ENCODE data around the gene TKTL1.
"Not testable (repeated sequence)": the region's sequence is repeated elsewhere in the genome, so short reads cannot be mapped to it uniquely, and the experiment has no call there.

The TKTL1 gene

DNA sequence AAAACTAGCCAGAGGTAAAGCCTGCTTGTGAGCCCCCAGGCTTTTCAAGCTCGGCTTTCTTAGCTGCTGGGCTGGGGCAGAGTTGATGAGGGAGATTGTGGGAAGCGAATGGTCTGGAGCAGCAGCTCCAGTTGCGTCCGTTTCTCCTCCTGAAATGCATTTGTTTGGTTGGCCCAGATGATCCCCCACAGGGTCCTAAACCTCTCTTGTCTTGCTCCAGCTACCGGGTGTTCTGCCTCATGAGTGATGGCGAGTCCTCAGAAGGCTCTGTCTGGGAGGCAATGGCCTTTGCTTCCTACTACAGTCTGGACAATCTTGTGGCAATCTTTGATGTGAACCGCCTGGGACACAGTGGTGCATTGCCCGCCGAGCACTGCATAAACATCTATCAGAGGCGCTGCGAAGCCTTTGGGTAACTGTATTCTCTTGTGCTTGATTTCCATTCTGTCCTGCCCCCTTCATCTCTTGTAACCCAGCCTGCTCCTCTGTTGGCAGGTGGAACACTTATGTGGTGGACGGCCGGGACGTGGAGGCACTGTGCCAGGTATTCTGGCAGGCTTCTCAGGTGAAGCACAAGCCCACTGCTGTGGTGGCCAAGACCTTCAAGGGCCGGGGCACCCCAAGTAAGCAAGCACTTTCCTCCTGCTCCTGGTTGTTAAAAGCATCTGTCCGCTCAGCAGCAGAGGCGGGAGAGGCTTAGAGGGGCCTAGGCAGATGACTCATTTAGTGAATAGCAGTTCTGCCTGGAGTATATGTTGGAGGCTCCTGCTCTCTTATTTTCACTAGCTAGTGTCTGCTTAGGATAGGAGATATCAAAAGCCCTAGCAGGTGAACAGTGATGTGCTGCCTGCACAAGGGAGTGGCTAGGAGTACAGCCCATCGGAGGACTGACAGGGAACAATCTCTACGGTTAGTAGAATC lies 15.3 kb downstream of the TKTL1 start:
- DNase-seq: no peak

DNA sequence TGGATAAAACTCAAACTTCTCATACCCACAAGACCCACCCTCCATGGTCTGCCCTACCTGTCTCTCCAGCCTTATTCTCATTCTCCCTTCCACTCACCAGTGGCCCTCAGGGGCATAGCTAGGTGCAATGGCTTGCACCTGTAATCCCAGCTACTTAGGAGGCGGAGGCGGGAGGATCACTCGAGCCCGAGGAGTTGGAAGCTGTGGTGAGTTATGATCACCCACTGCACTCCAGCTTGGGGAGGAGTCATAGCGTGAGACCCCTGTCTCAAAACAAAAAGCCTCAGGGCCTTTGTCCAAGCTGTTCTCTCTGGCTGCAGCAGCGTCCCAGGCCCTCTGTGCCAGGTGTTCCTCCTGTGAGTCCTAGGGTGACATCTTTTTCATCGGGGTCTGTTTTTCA lies 16.5 kb downstream of the TKTL1 start:
- no peak for DNase-seq

DNA sequence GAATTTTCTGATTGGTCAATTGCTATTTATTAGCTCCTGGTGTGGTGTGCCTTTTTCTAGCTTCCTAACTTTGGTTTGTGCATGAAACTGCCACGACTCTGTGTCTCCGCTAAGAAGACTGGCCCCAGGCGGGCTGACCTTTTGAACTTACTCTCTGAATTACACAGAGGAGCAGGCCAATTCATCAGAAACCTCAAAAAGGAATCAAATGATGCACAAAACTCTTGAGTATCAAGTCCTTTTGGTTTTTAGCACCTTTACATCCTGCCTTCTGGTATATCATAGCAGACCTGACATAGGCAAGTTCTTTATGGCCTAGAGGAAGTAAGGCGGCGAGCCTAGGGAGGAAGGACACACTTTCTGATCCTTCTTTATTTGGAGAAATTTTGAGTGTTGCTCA lies 17.6 kb downstream of the TKTL1 start:
- DNase-seq: no peak

DNA sequence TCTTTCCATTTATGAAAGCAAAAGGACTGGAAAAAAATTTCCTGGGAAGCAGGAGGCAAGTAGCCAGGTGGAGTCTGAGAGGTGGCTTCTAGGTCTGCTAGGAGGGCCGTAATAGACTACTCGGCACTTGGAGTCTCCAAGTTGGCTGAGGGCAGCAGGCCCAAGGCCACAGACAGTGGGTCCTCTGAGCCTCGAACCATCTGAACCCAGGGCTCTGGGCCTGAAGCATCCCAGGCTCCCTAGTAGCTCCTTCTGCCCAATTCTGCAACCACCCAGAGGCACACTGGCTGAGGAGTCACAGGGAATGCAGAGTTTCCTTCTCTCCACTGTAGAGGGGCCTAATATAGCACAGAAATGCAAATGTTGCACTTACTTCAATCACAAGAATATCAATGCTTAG lies 19.8 kb downstream of the TKTL1 start:
- no peak for DNase-seq

DNA sequence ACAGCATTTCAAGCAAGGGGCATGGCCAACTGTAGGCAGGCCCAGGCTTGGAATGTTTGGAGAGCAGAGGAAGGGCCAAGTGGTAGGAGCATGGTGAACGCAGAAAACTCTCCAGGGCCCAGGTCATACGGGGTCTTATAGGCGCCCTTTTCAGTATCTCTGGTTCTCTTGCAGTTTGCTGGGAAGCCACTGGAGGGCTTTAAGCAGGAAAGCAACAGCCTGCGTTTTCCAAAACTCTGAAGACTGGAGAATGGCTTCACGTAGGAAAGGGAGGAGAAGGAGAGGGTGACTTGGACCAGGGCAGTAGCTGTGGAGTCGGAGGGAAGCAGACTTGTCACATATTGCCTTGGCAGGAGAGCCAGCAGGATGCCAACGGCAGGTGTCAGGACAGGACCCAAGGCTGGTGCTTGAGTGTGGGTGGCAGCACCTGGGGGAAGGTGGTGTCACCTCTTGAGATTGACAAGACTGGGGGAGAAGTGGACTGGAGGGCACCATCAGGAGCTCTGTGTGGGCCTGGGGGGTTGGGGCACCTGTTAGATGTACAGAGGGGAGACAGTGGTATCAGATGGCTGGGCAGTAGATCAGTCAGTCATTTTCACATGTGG lies 21.9 kb downstream of the TKTL1 start:
- no peak for DNase-seq

DNA sequence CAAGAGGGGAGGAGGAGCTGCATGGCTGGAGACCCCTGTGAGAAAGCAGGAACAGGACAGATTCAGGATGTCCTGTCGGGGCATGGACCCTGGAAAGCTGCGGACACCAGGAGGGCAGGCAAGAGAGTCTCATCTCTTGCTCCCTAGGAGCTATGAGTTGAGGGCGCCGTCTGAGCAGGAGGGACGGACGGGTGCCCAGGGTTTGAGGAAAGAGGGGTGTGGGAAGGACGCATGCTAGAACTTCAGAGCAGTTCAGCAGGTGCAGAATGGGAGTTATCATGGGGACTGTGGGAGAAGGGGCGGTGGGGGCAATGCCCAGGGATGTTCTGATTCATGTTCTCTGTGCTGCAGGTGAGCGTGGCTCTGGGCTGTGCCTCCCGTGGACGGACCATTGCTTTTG lies 24.8 kb downstream of the TKTL1 start:
- no peak for DNase-seq

DNA sequence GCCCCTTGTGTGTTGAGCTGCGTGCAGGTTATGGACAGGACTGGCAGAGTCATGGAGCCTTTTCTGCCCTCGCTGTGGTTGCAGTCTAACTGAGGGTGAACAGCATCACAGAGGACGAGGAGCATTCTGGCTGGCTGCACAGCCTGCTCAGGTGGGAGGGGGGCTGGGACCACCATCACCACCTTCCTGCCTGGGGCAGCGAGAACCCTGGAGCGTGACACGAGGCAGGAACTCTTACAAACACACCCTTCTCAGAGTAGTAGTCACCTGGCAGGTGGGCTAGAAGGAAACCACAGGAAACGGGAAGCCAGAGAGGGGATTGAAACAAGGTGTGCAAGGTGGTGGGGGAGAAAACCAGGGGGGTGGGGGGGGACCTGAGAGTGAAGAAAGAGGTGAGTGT lies 25.6 kb downstream of the TKTL1 start:
- DNase-seq: no peak

DNA sequence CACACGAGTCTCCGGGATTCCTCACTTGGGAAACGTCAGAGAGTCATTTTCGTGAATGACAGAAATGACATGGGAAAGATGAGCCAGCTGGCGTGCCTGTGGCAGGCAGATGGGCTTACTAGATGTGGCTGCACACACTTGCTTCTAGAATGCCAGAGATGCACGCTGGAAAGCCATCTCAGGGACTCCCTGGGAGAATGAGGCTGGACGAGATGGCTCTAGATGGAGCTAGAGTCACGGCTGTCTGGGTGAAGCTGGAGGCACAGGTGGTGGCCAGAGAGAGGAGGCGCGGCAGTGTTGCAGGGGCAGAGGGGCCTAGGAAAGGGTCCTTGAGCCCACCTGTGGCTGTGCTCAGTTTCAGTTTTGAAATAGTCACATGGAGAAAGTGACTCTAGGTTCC lies 26.0 kb downstream of the TKTL1 start:
- no peak for DNase-seq

DNA sequence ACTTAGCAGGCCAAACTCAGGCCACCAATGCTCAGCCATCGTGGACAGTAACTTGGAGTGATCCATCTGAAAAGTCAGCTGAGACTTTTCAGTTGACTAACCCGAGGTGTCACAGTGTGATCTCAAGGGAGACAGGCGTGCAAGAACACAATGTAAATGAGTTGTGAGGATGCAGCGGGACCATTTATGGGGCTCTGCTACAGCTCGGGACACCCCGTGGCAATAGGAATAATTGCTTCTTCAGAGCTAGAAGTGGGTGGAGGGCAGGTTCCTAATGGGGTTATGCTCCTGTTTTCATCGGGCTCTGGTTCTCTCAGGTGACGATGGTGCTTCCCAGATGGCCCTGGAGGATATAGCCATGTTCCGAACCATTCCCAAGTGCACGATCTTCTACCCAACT lies 27.3 kb downstream of the TKTL1 start:
- no peak for DNase-seq

DNA sequence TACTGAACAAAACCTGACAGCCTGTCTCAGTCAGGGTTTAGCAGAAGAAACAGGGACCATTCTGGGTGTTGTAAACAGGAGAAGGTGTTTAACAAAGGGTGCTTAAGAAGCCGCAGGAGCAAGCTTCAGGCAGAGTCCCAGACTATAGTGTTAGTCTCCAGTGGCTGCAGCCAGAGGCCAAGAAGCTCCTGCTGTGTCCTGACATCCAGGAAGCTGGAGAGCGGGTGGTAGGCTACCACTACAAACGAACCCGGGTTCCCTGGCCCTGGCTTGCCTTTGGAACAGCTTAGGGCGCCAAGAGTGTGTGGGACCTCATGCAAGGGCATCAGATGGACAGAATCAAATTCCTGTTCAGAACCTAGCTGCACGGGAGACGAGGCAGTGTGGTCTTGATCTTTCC lies 27.9 kb downstream of the TKTL1 start:
- no peak for DNase-seq

DNA sequence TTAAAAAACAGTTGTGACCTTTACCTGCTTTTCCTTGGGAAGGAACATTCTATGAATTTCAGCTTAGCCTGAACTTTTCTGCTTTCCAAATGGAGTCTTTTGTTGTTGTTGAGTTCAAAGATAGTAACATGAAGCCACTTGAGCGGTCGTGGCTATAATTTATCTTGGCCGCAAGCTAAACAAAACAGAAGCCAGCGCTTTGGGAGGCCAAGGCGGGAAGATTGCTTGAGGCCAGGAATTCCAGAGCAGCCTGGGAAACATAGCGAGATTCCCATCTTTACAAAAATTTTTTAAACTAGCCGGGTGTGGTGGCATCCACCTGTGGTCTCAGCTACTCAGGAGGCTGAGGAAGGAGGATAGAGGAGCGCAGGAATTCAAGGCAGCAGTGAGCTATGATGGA lies 29.9 kb downstream of the TKTL1 start:
- DNase-seq: no peak

DNA sequence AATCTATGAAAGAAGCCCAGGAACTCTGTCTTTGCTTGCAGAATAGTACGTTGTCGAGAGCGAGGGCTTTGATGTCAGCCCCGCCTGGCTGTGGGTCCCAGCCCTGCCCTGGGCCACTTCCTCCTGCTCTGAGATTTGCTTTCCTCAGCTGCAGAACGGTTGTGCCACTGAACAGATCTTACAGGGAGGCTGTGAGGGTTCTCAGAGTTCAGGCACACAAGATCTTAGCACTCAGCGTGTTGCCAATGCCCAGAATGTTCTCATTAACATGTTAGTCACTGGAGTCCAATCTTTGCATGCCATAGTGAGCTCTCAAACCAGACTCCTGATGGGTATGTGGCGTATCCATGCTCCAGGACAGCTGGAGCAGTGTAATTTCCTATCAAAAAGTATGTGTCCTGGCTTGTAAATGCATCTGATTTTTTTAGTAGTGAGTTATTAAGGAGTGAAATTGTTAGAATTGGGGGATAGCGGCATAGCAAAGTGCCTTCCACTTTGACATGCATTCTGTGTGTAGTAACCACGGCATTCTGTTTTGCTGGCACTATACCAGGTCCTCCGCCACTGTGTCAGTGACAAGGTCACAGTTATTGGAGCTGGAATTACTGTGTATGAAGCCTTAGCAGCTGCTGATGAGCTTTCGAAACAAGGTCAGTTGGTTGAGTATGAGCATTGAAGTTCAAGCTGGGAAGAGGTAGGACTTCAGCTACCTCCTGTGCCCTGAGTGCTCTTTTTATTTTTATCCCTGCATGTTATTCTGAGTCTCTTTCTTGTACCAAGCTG lies 31.6 kb downstream of the TKTL1 start:
- no peak for DNase-seq

DNA sequence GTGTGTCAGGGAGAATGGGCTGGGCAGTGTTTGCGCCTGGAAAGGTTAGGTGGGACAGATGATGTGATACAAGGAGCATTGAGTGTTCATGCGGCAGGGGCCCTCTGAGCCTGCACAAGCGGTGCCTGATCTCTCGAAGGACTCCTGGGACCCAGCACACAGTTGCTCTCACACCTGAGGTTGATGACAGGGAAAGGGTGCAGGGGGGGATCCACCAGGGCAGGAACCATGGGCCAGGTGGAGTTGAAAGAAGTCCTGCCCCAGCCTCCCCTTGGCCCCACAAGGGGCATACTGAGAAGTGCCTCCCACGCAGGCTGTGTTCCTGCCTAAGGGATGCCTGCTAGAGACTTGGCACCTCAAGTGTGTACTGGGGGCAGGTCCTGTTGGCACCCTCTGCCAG lies 33.1 kb downstream of the TKTL1 start:
- DNase-seq: no peak

DNA sequence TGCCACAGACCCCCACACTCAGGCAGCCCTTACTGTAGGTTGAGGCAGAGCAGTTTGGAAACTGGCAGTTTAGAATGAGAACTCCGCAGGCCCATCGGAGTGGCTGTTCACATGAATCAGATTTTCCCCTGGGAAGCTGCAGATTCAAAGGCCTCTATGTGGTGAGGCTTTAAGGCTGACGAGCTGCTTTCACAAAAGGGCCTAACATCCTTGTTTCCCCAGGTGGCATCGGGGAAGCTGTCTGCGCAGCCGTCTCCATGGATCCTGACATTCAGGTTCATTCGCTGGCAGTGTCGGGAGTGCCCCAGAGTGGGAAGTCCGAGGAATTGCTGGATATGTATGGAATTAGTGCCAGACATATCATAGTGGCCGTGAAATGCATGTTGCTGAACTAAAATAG lies 33.7 kb downstream of the TKTL1 start:
- no peak for DNase-seq

DNA sequence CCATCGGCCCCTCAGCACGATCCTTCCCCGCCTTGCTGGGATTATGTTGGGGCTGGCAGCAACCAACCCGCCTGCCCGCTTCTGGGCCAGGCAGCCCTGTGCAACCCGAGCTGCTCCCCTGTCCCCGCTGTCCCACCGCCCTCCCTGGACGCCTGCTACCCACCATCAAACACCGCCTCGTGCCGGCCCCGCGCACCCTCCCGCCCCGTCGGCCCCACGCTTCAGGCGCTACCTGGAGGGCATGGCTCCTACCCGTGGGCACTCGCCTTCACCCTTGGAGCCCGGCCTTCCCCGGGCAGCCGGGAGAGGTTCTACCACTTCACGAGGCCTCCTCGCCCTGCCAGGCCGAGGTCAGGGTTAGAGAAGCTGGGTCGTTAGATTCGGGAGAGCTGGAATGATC lies 37.0 kb downstream of the TKTL1 start:
- DNase-seq: no peak

DNA sequence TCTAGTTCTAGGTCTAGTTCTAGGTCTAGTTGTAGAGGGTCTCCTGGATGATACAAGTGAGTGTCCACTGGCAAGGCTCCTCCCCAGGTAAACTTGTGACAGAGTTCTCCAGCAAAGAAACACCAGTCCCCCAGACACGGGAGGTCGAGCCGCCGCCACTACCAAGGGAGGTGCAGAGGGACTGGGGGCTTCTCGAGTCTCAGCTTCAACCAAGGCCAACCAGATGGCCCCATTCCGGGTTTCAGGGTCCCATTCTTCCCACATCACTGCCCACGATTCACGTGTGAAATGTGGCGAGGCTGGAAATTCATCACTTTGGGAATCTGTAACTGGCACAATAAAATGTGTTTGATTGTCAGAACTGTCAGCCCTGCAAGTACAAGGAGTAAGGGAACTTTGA lies 37.5 kb downstream of the TKTL1 start:
- DNase-seq: no peak

DNA sequence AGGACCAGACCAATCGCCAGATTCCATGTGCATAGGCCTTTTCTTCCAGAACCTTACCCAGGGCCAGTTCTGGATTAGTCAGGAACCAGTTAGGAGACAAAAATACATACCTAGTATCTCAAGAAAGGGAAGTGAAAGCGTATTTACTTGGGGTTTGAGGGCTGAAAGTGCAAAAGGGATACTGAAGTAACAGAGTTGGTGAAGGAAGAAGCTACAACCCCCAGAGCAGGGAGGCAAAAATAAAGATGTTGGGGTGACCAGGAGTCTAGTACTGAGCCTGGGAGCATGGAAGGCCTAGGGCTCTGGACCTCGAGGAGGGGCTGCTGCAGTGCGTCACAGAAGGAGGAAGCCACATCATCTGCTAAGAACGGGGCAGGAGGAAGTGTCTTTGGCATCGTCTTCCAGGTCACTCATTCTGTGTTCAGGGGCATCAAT lies 38.3 kb downstream of the TKTL1 start:
- DNase-seq: no peak

DNA sequence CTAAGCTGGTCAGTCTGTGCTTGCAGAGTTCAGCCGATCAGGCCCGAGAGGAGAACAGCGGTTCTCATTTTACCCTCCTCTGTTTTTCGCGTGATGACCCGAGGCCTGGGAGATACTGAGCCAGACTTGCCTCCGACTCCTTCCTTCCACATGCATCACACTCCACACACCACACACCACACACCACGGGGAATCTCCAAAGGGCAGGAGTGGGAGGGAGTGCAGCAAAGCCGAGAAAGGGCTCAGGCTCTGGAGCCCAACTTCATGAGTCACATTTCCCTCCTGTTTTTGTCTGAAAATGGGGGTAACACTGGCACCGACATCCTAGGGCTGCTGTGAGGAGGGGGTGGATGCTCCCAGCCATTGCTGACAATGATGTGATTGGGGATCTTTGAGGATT lies 38.9 kb downstream of the TKTL1 start:
- DNase-seq: no peak

DNA sequence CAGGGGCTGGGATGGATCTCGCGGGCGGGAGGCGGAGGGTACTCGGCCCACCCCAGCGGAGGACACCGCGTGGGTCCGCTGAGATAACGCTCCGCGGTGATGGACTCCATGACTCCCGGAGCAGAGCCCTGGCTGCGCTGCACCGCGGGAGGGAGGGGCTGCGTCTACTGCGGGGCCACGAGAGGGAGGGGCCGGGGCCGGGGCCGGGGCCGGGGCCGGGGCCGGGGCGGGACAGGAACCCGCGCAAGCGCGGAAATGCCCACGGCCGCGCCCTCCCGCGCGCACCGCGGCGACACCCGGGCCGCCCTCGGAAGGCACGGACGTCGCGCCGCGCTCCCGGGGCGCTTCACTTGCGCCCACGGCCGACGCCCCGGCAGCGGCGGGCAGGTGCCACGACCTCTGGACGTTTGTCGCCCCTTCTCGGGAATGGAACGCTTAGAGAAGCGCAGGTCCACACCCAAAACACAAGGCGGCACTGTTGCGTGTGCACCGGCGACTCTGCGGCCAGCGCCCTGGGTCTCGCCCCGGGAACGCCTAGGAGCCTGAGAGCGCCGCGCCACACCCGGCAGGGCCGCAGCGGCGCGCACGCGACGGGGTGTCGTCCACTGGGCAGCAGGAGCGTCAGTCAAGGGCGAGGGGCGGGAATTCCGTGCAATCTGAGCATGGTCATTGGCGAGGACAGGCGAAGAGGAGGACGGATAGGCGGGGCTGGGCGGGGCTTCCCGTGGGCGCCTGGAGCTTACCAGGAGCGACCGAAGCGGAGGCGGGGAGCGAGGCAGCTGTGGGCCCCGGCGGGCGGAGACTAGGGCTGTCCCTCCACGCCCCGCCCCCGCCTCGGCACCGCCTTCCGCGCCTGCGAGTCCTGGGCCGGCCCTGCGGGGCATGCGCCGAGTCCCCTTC lies 46.1 kb downstream of the TKTL1 start:
- not testable (repeated sequence) for DNase-seq

DNA sequence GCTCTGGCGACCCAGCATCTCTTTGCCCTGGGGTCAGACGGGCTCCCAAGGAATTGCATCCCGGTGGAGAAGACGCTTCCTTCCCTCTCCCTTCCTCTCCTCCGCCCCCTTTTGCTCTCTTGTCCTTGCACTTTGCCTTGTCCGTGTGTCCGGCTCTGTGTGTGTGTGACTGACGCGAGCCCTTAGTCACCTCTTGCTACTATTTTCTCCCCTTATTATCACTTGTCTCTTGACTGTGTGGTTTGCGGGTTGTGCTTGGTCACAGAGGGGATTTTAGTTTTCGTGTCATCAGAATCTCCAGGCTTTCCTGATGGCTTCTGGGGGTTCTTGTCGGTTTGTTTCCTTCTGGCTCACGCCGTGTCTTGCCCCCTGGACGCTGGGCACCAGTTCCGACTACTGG lies 47.5 kb downstream of the TKTL1 start:
- DNase-seq: not testable (repeated sequence)

DNA sequence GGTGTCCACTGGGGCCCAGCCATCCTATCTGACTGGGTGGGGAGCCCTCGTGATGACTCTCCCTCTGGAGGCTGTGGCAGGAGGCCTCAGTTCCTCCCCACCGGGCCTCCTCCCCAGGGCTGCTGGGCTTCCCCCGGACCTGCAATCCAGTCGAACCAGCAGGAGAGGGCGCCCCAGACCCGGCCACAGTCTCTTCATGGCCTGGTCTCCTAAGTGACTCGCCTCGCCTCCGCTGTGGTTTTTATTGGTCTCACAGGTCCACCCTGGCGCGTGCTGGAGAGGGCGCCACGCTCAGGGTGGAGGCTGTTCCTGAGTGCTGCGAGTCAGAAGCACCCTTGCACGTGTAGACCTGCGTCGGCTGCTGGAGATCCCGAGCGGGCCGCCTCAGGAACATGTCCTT lies 48.0 kb downstream of the TKTL1 start:
- not testable (repeated sequence) for DNase-seq

DNA sequence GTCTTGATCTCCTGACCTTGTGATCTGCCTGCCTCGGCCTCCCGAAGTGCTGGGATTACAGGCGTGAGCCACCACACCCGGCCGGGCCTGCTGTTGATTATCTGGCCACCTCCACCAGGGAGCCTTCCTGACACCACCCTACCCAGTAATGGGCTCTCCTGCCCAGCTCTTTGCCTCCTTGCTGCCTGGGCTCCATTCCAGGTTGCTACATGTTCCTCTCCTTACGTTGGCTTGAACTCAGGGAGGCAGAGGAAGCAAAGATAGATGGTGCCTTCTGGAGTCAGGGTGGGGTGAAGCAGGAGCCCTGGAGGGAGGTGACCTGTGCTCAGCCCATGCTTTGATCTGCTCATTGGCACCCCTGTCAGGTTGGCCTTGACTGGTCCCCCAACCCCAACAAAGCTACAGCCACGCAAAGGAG lies 52.5 kb downstream of the TKTL1 start:
- no peak for DNase-seq
